H1 (cell line): ENCODE results near the gene NOC4L. TPM values are rescaled to one million over a fixed set of nuclear protein-coding genes. Genes with fewer than 3 reads are reported as not detected.

ENCODE experiments used
- CTCF ChIA-PET: fragments of 300-600 bp; sonication (Branson Sonifier 250); formaldehyde crosslinking; loops from one replicate; lab custom pipeline; 2021; ENCODE audit not compliant: partially characterized antibody; lab: Charles Lee
- POLR2A ChIA-PET: fragments of 300-600 bp; sonication (Branson Sonifier 250); formaldehyde crosslinking; loops from one replicate; lab custom pipeline; 2021; ENCODE audit warnings: inconsistent platforms; ENCODE audit not compliant: partially characterized antibody; lab: Charles Lee
- DNase-seq, 2 experiments: peaks; one replicate each; pipeline versions ENCODE4 v3.0.0 to v3.0.0-alpha.2; 2010 to 2022; ENCODE audit warnings: low spot score in 2 of 2, low read depth in 1 of 2, mixed read lengths in 1 of 2
- FAIRE-seq: peaks from 2 replicates; lab custom pipeline; 2011; peaks lifted over from hg19 to GRCh38; lab: Jason Lieb, UNC
- H2AFZ ChIP-seq: 2 replicates; pipeline ENCODE4 v1.8.1; 2012; ENCODE audit warnings: low read length, inconsistent platforms
- H2AK5ac ChIP-seq: 2 replicates; pipeline ENCODE4 v1.6.1; 2013; ENCODE audit warnings: low read depth, low read length
- H2BK120ac ChIP-seq: replicated peaks from 2 replicates; pipeline ENCODE3; 2013; ENCODE audit warnings: low read depth, low read length, inconsistent platforms
- H2BK12ac ChIP-seq: 2 replicates; pipeline ENCODE4 v1.6.1; 2013; ENCODE audit warnings: low read depth, low read length
- H2BK15ac ChIP-seq: 2 replicates; pipeline ENCODE4 v1.6.1; 2013; ENCODE audit warnings: low read length
- H2BK20ac ChIP-seq: 2 replicates; pipeline ENCODE4 v1.6.1; 2013; ENCODE audit warnings: low read length
- H2BK5ac ChIP-seq: 2 replicates; pipeline ENCODE4 v1.6.1; 2013; ENCODE audit warnings: low read depth, low read length
- H3K14ac ChIP-seq: 2 replicates; pipeline ENCODE4 v1.6.1; 2013; ENCODE audit warnings: inconsistent platforms; ENCODE audit not compliant: insufficient read length
- H3K18ac ChIP-seq: 2 replicates; pipeline ENCODE4 v1.6.1; 2013; ENCODE audit warnings: low read length; ENCODE audit errors: extremely low read depth
- H3K23ac ChIP-seq: 2 replicates; pipeline ENCODE4 v1.6.1; 2013; ENCODE audit warnings: inconsistent platforms; ENCODE audit not compliant: insufficient read length
- H3K23me2 ChIP-seq: 2 replicates; pipeline ENCODE4 v1.6.1; 2013; ENCODE audit warnings: low read depth, low read length
- H3K27ac ChIP-seq: 2 replicates; pipeline ENCODE4 v1.6.1; 2011; ENCODE audit warnings: low read depth, low read length, inconsistent platforms
- H3K27me3 ChIP-seq, 4 experiments: replicated peaks in 1 of 4; 1 replicate in 1 of 4; 2 replicates in 3 of 4; pipeline versions ENCODE4 v1.6.1 to v1.8.1; 2011 to 2013; ENCODE audit warnings: low read length in 3 of 4, mild to moderate bottlenecking in 3 of 4, inconsistent platforms in 2 of 4, mixed read lengths in 2 of 4, moderate library complexity in 1 of 4; ENCODE audit not compliant: control insufficient read depth in 3 of 4, insufficient read depth in 3 of 4; ENCODE audit errors: extremely low read depth in 1 of 4
- H3K36me3 ChIP-seq, 4 experiments: 2 replicates each; pipeline versions ENCODE4 v1.6.1 to v1.8.1; 2011 to 2013; ENCODE audit warnings: mild to moderate bottlenecking in 4 of 4, low read length in 3 of 4, moderate library complexity in 2 of 4, control low read depth in 1 of 4, inconsistent platforms in 1 of 4; ENCODE audit not compliant: insufficient read depth in 4 of 4, control insufficient read depth in 2 of 4
- H3K4ac ChIP-seq: replicated peaks from 2 replicates; pipeline ENCODE3; 2013; ENCODE audit warnings: low read length, low read depth, mixed read lengths, inconsistent platforms; ENCODE audit not compliant: insufficient read length
- H3K4me1 ChIP-seq, 4 experiments: replicated peaks in 1 of 4; 1 replicate in 1 of 4; 2 replicates in 3 of 4; pipeline versions ENCODE4 v1.6.1 to v1.8.1; 2011 to 2013; ENCODE audit warnings: low read length in 3 of 4, inconsistent platforms in 2 of 4, mixed read lengths in 1 of 4; ENCODE audit not compliant: insufficient read depth in 4 of 4, control insufficient read depth in 3 of 4
- H3K4me2 ChIP-seq, 2 experiments: 2 replicates each; pipeline versions ENCODE4 v1.6.1 to v1.8.1; 2011 to 2013; ENCODE audit warnings: low read depth in 2 of 2, low read length in 2 of 2, control low read depth in 1 of 2, inconsistent platforms in 1 of 2, mild to moderate bottlenecking in 1 of 2; ENCODE audit not compliant: insufficient read depth in 1 of 2
- H3K4me3 ChIP-seq, 4 experiments: fragments of 200-600, 300-600 bp in 1 of 4; sonication (generic), shearing (Covaris generic), sonication (Bioruptor Twin) in 1 of 4; 2 replicates each; pipeline versions ENCODE4 v1.5.1 to v1.8.1; 2011 to 2016; ENCODE audit warnings: low read length in 4 of 4, low read depth in 3 of 4, control low read depth in 2 of 4, inconsistent platforms in 2 of 4, mild to moderate bottlenecking in 2 of 4, mixed read lengths in 1 of 4, moderate library complexity in 1 of 4; ENCODE audit not compliant: insufficient read depth in 2 of 4; ENCODE audit errors: extremely low read depth in 1 of 4
- H3K56ac ChIP-seq: replicated peaks from 2 replicates; pipeline ENCODE3; 2013; ENCODE audit warnings: low read depth, mild to moderate bottlenecking, mixed read lengths, low read length, inconsistent platforms; ENCODE audit not compliant: insufficient read length
- H3K79me1 ChIP-seq: 2 replicates; pipeline ENCODE4 v1.6.1; 2013; ENCODE audit warnings: low read depth, low read length, control low read depth
- H3K79me2 ChIP-seq, 2 experiments: 2 replicates each; pipeline versions ENCODE4 v1.6.1 to v1.8.1; 2012 to 2013; ENCODE audit warnings: low read length in 2 of 2, mild to moderate bottlenecking in 2 of 2, inconsistent platforms in 1 of 2; ENCODE audit not compliant: insufficient read depth in 2 of 2, control insufficient read depth in 1 of 2
- H3K9ac ChIP-seq, 4 experiments: replicated peaks in 1 of 4; 1 replicate in 1 of 4; 2 replicates in 3 of 4; pipeline versions ENCODE4 v1.6.1 to v1.8.1; 2011 to 2013; ENCODE audit warnings: low read depth in 3 of 4, low read length in 3 of 4, control low read depth in 2 of 4, mild to moderate bottlenecking in 2 of 4, moderate library complexity in 2 of 4, inconsistent platforms in 1 of 4; ENCODE audit errors: extremely low read depth in 1 of 4
- H3K9me3 ChIP-seq, 2 experiments: 2 replicates each; pipeline versions ENCODE4 v1.6.1 to v1.8.1; 2012 to 2013; ENCODE audit warnings: mild to moderate bottlenecking in 2 of 2, moderate library complexity in 2 of 2, control low read depth in 1 of 2, inconsistent platforms in 1 of 2, low read depth in 1 of 2, low read length in 1 of 2, mixed read lengths in 1 of 2; ENCODE audit not compliant: insufficient read depth in 2 of 2
- H4K20me1 ChIP-seq, 2 experiments: replicated peaks in 1 of 2; 2 replicates each; pipeline versions ENCODE3 to v1.8.1; 2011 to 2013; ENCODE audit warnings: inconsistent platforms in 2 of 2, low read length in 2 of 2, mild to moderate bottlenecking in 1 of 2; ENCODE audit not compliant: insufficient read depth in 2 of 2, control insufficient read depth in 1 of 2
- H4K5ac ChIP-seq: 2 replicates; pipeline ENCODE4 v1.6.1; 2013; ENCODE audit warnings: low read length, low read depth, mixed read lengths, inconsistent platforms; ENCODE audit not compliant: insufficient read length
- H4K8ac ChIP-seq: 2 replicates; pipeline ENCODE4 v1.8.0; 2013; ENCODE audit warnings: mild to moderate bottlenecking, moderate library complexity, low read length, inconsistent platforms; ENCODE audit not compliant: insufficient read depth; ENCODE audit errors: extremely low read depth
- H4K91ac ChIP-seq: replicated peaks from 2 replicates; pipeline ENCODE3; 2013; ENCODE audit warnings: low read length, mixed read lengths, inconsistent platforms; ENCODE audit not compliant: insufficient read length
- BACH1 ChIP-seq: IDR thresholded peaks from 2 replicates; pipeline ENCODE4 v1.6.1; 2012; ENCODE audit warnings: low read length, improper control_type of control experiment
- EZH2 ChIP-seq: fragments of 200-600 bp; sonication (generic); IDR thresholded peaks from 2 replicates; pipeline ENCODE4 v1.7.1; 2012; ENCODE audit warnings: low read depth, mild to moderate bottlenecking, moderate library complexity, low read length, inconsistent platforms; ENCODE audit not compliant: severe bottlenecking
- KDM5A ChIP-seq: fragments of 200-600 bp; IDR thresholded peaks from 2 replicates; pipeline ENCODE4 v1.7.1; 2012; ENCODE audit warnings: mild to moderate bottlenecking, low read length, inconsistent platforms, mixed read lengths
- RAD21 ChIP-seq, 2 experiments: IDR thresholded peaks in 1 of 2; conservative IDR thresholded peaks in 1 of 2; 2 replicates each; pipeline ENCODE4 v1.6.1; 2011; ENCODE audit warnings: low read depth in 2 of 2, low read length in 2 of 2, improper control_type of control experiment in 1 of 2, inconsistent platforms in 1 of 2, mild to moderate bottlenecking in 1 of 2, moderate library complexity in 1 of 2
- SAP30 ChIP-seq: fragments of 300-600 bp; sonication (generic); IDR thresholded peaks from 2 replicates; pipeline ENCODE4 v1.7.1; 2012; ENCODE audit warnings: low read length, moderate library complexity, mild to moderate bottlenecking, inconsistent platforms; ENCODE audit not compliant: insufficient read depth, insufficient replicate concordance
- SIN3A ChIP-seq, 2 experiments: IDR thresholded peaks in 1 of 2; conservative IDR thresholded peaks in 1 of 2; 2 replicates each; pipeline ENCODE4 v1.6.1; 2011 to 2012; ENCODE audit warnings: low read length in 2 of 2, improper control_type of control experiment in 1 of 2, low read depth in 1 of 2, mild to moderate bottlenecking in 1 of 2
- USF2 ChIP-seq: IDR thresholded peaks from 2 replicates; pipeline ENCODE4 v1.6.1; 2011; ENCODE audit warnings: low read length, improper control_type of control experiment
- WGBS, 2 experiments: shearing (Covaris generic) in 1 of 2; methylation state at CpG; one replicate each; pipeline versions ENCODE4 v1.1.6 to v1.1.7; 2013 to 2015; ENCODE audit warnings: low lambda C conversion rate in 2 of 2, mixed read lengths in 2 of 2, inconsistent platforms in 1 of 2, low coverage in 1 of 2, missing lambda C conversion rate in 1 of 2; ENCODE audit not compliant: insufficient replicate concordance in 2 of 2, insufficient coverage in 1 of 2, insufficient read length in 1 of 2; ENCODE audit errors: extremely low coverage in 1 of 2, missing lambda C conversion rate in 1 of 2; 5-methylcytosine and 5-hydroxymethylcytosine counted together
- polyA plus RNA-seq, 7 experiments: library from polyadenylated mRNA; depleted of rRNA in 3 of 7; stranded (reverse) in 5 of 7; unstranded in 2 of 7; fragments of >200 nt in 5 of 7; fragments of 200-250 nt in 2 of 7; gene quantifications; 1 replicate in 5 of 7; 2 replicates in 1 of 7; 4 replicates in 1 of 7; pipeline versions ENCODE4 v1.2.1 to v1.2.3, GENCODE V29; 2011 to 2013; ENCODE audit warnings: missing spikeins in 2 of 7, mixed read lengths in 2 of 7
- total RNA-seq: library from RNA; stranded (reverse); fragmentation: NEBNext Ultra II Directional; extraction: Animal tissue kit (Norgen Biotek cat#: 25700); gene quantifications from 2 replicates; pipeline ENCODE4 v1.2.1, GENCODE V29; 2021

The NOC4L gene
- total and polyA plus RNA-seq, 2 of the 8 experiments (the other 6 are each of a cell fraction or from before 2014, with no cell fraction given), result 26.8 to 40.3 TPM

GRCh38 chr12:132146098-132146497 is 1.8 kb downstream of the NOC4L start:
- Histone ChIP-seq H3K4ac (no peak overlapping the region), H3K56ac (no peak overlapping the region), H2BK20ac (no peak overlapping the region), H3K18ac (no peak overlapping the region), H3K23me2 (peaks cover 13% of the 10 kb centered on the region; the same call in 1 of the 2 replicates), H3K14ac (no peak overlapping the region), H4K91ac (no peak overlapping the region), H2BK120ac (no peak overlapping the region), H2BK15ac (no peak overlapping the region), H3K27me3 (no peaks in the 10 kb centered on the region), H4K8ac (no peak overlapping the region), H3K23ac (no peak overlapping the region), H3K9me3 (peaks cover 0 to 3% of the 10 kb centered on the region in 2 experiments; a peak in 1 of 4 replicates), H4K20me1 (peaks cover 11 to 20% of the 10 kb centered on the region in 2 experiments), H3K27ac (no peak overlapping the region), H2AK5ac (no peak overlapping the region), H4K5ac (no peak overlapping the region), H2AFZ (no peak overlapping the region), H3K36me3 (peaks cover 2 to 27% (median 13%) of the 10 kb centered on the region in 4 experiments; a peak in 7 of 8 replicates), H3K4me2 (no peak overlapping the region; a peak in 1 of 4 replicates), H3K4me3 (no peak overlapping the region), H3K79me2 (peaks cover 4 to 44% of the 10 kb centered on the region in 2 experiments; a peak in 3 of 4 replicates), H3K9ac (no peak overlapping the region), H2BK12ac (no peak overlapping the region), H2BK5ac (no peak overlapping the region), H3K4me1 (peaks cover 0 to 15% (median 4%) of the 10 kb centered on the region in 4 experiments; a peak in 5 of 7 replicates), H3K79me1 (peaks cover 30% of the 10 kb centered on the region)
- FAIRE-seq (no peak), DNase-seq (no peak)
- ChIA-PET POLR2A (interaction anchor here (0.9 to 1.5 kb wide), 2 partner anchors 14 to 89 kb away, joined by 3 read pairs; no protein-coding TSS in a partner anchor), CTCF (interaction anchor here (1.6 kb wide), 1 partner anchor 16 kb away, joined by 9 read pairs; no protein-coding TSS in a partner anchor)
- no peak for TF ChIP-seq RAD21 (IDR thresholded peaks at IDR 0.05 in 1 of 2, conservative IDR thresholded peaks at IDR 0.05 in 1 of 2; ENCODE audit: low read depth in 2 of 2, low read length in 2 of 2)
- TF ChIP-seq EZH2, result no peak
- no peak for TF ChIP-seq BACH1
- no peak for TF ChIP-seq KDM5A
- TF ChIP-seq SIN3A (conservative IDR thresholded peaks at IDR 0.05 in 1 of 2, IDR thresholded peaks at IDR 0.05 in 1 of 2; ENCODE audit: low read depth in 1 of 2, low read length in 2 of 2), result no peak
- TF ChIP-seq SAP30, result no peak
- no peak for TF ChIP-seq USF2
- 97% methylated on average over 24 of the region's 24 CpGs; no CpG with 5 or more reads in 1 of the 2 experiments for WGBS, 2 experiments
